ENCODE results near the gene PPFIBP1. TPM values are rescaled to one million over a fixed set of nuclear protein-coding genes. Genes with fewer than 3 reads are reported as not detected.
"Not testable (repeated sequence)": the region's sequence is repeated elsewhere in the genome, so short reads cannot be mapped to it uniquely, and the experiment has no call there.

PPFIBP1 gene
- total RNA-seq, 2 donors from 2014 or later: 40.1 to 44.7 TPM

DNA sequence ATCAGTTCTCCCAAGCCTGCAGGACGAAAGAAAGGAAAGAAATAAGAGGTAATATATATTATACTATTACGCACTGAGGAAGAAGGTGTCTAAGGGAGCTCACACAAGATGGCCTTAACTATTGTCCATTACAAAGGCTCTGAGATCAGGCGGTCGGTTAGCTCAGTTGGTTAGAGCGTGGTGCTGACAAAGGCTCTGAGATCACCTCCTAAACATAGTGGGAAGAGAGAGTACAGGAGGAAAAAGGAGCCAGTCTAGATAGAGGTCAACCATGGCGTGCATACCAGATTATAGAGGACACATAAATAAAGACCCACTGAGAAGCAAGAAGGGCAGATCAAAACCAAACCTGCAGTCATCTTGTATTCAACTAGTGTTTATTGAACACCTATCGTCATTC, 118.9 kb downstream of the PPFIBP1 start:
- H3K27ac ChIP-seq, DNase-seq: not testable (repeated sequence)

GRCh38 chr12:27644158-27644845, 120.3 kb downstream of the PPFIBP1 start:
- H3K9ac ChIP-seq (ENCODE audit: low read depth in 2 of 2, low read length in 2 of 2): no peak overlapping the region
- intact Hi-C loops (cut with DNase I): no loop called here
- no peak for DNase-seq

More for the DNA sequence above, 118.9 kb downstream of the PPFIBP1 start:
- H3K4me1 ChIP-seq; H3K9me3 ChIP-seq; H3K9ac ChIP-seq (ENCODE audit: low read depth in 2 of 2, low read length in 2 of 2); H3K4me3 ChIP-seq; H3K36me3 ChIP-seq; intact Hi-C loops (cut with DNase I); H3K27me3 ChIP-seq: not testable (repeated sequence)

DNA sequence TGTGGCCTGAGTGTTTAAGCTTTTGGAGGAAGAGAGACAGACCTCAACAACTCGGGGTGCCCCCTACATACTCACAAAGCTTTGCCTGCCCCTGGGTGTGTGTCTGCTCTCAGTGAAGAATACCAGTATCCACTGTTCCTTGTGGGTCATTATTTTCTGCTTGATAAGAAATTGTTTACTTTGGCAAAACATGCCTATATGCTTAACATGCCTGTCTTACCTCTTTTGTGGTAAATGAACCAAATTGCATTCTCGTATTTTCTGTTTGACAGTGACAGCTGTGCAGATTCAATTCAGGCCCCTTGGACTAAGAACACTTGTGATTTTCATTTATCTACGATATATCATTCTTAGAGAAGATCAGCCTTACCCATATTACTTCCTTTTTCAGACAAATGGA, 121.7 kb downstream of the PPFIBP1 start:
- H3K4me3 ChIP-seq: no peak overlapping the region
- intact Hi-C loops (cut with DNase I): no loop called here
- DNase-seq: no peak
- H3K9ac ChIP-seq (ENCODE audit: low read depth in 2 of 2, low read length in 2 of 2): no peak overlapping the region
- H3K9me3 ChIP-seq: no peaks in the 10 kb centered on the region
- no peaks in the 10 kb centered on the region for H3K4me1 ChIP-seq
- no peak overlapping the region for H3K27ac ChIP-seq
- no peaks in the 10 kb centered on the region for H3K27me3 ChIP-seq
- TF ChIP-seq, protein P1, sequence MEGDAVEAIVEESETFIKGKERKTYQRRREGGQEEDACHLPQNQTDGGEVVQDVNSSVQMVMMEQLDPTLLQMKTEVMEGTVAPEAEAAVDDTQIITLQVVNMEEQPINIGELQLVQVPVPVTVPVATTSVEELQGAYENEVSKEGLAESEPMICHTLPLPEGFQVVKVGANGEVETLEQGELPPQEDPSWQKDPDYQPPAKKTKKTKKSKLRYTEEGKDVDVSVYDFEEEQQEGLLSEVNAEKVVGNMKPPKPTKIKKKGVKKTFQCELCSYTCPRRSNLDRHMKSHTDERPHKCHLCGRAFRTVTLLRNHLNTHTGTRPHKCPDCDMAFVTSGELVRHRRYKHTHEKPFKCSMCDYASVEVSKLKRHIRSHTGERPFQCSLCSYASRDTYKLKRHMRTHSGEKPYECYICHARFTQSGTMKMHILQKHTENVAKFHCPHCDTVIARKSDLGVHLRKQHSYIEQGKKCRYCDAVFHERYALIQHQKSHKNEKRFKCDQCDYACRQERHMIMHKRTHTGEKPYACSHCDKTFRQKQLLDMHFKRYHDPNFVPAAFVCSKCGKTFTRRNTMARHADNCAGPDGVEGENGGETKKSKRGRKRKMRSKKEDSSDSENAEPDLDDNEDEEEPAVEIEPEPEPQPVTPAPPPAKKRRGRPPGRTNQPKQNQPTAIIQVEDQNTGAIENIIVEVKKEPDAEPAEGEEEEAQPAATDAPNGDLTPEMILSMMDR (IDR thresholded peaks at IDR 0.05): no peak
- H3K36me3 ChIP-seq: no peaks in the 10 kb centered on the region

More at GRCh38 chr12:27644158-27644845, 120.3 kb downstream of the PPFIBP1 start:
- TF ChIP-seq, protein P1 (IDR thresholded peaks at IDR 0.05): no peak
- H3K4me1 ChIP-seq: no peaks in the 10 kb centered on the region
- H3K27ac ChIP-seq: no peak overlapping the region
- no peak overlapping the region for H3K4me3 ChIP-seq
- H3K27me3 ChIP-seq: no peaks in the 10 kb centered on the region
- H3K9me3 ChIP-seq: no peaks in the 10 kb centered on the region
- H3K36me3 ChIP-seq: no peaks in the 10 kb centered on the region

GRCh38 chr12:27646149-27646548, 122.1 kb downstream of the PPFIBP1 start:
- no peaks in the 10 kb centered on the region for H3K27me3 ChIP-seq
- no peak overlapping the region for H3K4me3 ChIP-seq
- no peaks in the 10 kb centered on the region for H3K9me3 ChIP-seq
- H3K27ac ChIP-seq: no peak overlapping the region
- intact Hi-C loops (cut with DNase I): no loop called here
- no peaks in the 10 kb centered on the region for H3K36me3 ChIP-seq
- no peaks in the 10 kb centered on the region for H3K4me1 ChIP-seq
- DNase-seq: no peak
- TF ChIP-seq, protein P1 (IDR thresholded peaks at IDR 0.05): no peak
- no peak overlapping the region for H3K9ac ChIP-seq (ENCODE audit: low read depth in 2 of 2, low read length in 2 of 2)

GRCh38 chr12:27650011-27650410, 126.0 kb downstream of the PPFIBP1 start:
- H3K9me3 ChIP-seq: no peaks in the 10 kb centered on the region
- H3K27ac ChIP-seq: no peak overlapping the region
- no peaks in the 10 kb centered on the region for H3K36me3 ChIP-seq
- H3K27me3 ChIP-seq: no peaks in the 10 kb centered on the region
- intact Hi-C loops (cut with DNase I): loop anchor here (5.0 kb wide), 1 partner anchor 213 kb away; no protein-coding TSS in a partner anchor
- H3K4me3 ChIP-seq: no peak overlapping the region
- DNase-seq: no peak
- TF ChIP-seq, protein P1 (IDR thresholded peaks at IDR 0.05): no peak
- H3K9ac ChIP-seq (ENCODE audit: low read depth in 2 of 2, low read length in 2 of 2): no peak overlapping the region
- no peaks in the 10 kb centered on the region for H3K4me1 ChIP-seq

GRCh38 chr12:27651201-27651600, 127.2 kb downstream of the PPFIBP1 start:
- H3K9ac ChIP-seq (ENCODE audit: low read depth in 2 of 2, low read length in 2 of 2): no peak overlapping the region
- intact Hi-C loops (cut with DNase I): loop anchor here (5.0 kb wide), 1 partner anchor 214 kb away; no protein-coding TSS in a partner anchor

More at GRCh38 chr12:27651201-27651600, 127.2 kb downstream of the PPFIBP1 start:
- no peaks in the 10 kb centered on the region for H3K9me3 ChIP-seq
- no peaks in the 10 kb centered on the region for H3K4me1 ChIP-seq
- H3K27me3 ChIP-seq: no peaks in the 10 kb centered on the region
- TF ChIP-seq, protein P1 (IDR thresholded peaks at IDR 0.05): no peak
- H3K36me3 ChIP-seq: no peaks in the 10 kb centered on the region
- DNase-seq: no peak
- no peak overlapping the region for H3K27ac ChIP-seq
- H3K4me3 ChIP-seq: no peak overlapping the region

All from colonic mucosa (tissue), 4 donors.